Hair follicle dermal papilla cell (primary cell): ENCODE results near the gene RFC2. TPM values are rescaled to one million over a fixed set of nuclear protein-coding genes. Genes with fewer than 3 reads are reported as not detected.
A peak's percentile ranks its signal among the peaks of the same experiment; 100 is the strongest.

Source experiments
- small RNA-seq: library from RNA; depleted of rRNA; stranded (forward); fragments of <200 nt; gene quantifications from one replicate; pipeline ENCODE3, GENCODE V24; 2012
- total RNA-seq: library from RNA; depleted of rRNA; stranded (reverse); fragments of >200 nt; gene quantifications from 2 replicates; pipeline ENCODE4 v1.2.3, GENCODE V29; 2012

Gene RFC2
- 8.7 and 9.4 TPM in 2 replicates for total RNA-seq

GRCh38 chr7:74254129-74254857, at the start of gene RFC2:
RFC2 (minus strand) TSS chr7:74254399; CDS start chr7:74254383, 16 bp downstream.

GRCh38 chr7:74289018-74289658, 34.9 kb upstream of the RFC2 start, which contains the start of gene CLIP2:
CLIP2 (plus strand) TSS chr7:74289407; CDS start chr7:74317547, 28,140 bp downstream.

Small RNAs within 50 kb of the gene (small RNA-seq; reads per million reads assigned to genes)
- gene MIR590: 116 reads per million, percentile 98 among the genes with 10 or more reads in this experiment

Other genes with a start within 250 kb of the RFC2 start
- gene ELN, start 226.2 kb downstream of the RFC2 start, total RNA-seq: 36.6 and 38.0 TPM in 2 replicates
- 47.1 and 51.2 TPM in 2 replicates for gene LIMK1, start 170.6 kb downstream of the RFC2 start, total RNA-seq
- 292 and 310 TPM in 2 replicates for gene EIF4H, start 80.0 kb downstream of the RFC2 start, total RNA-seq
- gene LAT2, start 44.4 kb downstream of the RFC2 start, total RNA-seq: 0.16 TPM in 1 of 2 replicates, not detected in the other
- gene CLIP2, start 35.0 kb upstream of the RFC2 start, total RNA-seq: 50.5 and 70.6 TPM in 2 replicates
- gene GTF2IRD1, start 199.5 kb upstream of the RFC2 start, total RNA-seq: 14.8 and 14.9 TPM in 2 replicates